Erythroblast (primary cell): ENCODE measurements around the gene MALT1.

ENCODE experiments used
- GATA1 ChIP-seq: IDR thresholded peaks from 2 replicates; pipeline ENCODE4 v1.6.1; 2011; ENCODE audit warnings: low read depth, mild to moderate bottlenecking, control low read depth, low read length, moderate library complexity
- POLR2A ChIP-seq: IDR thresholded peaks from 2 replicates; pipeline ENCODE4 v1.6.1; 2011; ENCODE audit warnings: mild to moderate bottlenecking, low read length

DNA sequence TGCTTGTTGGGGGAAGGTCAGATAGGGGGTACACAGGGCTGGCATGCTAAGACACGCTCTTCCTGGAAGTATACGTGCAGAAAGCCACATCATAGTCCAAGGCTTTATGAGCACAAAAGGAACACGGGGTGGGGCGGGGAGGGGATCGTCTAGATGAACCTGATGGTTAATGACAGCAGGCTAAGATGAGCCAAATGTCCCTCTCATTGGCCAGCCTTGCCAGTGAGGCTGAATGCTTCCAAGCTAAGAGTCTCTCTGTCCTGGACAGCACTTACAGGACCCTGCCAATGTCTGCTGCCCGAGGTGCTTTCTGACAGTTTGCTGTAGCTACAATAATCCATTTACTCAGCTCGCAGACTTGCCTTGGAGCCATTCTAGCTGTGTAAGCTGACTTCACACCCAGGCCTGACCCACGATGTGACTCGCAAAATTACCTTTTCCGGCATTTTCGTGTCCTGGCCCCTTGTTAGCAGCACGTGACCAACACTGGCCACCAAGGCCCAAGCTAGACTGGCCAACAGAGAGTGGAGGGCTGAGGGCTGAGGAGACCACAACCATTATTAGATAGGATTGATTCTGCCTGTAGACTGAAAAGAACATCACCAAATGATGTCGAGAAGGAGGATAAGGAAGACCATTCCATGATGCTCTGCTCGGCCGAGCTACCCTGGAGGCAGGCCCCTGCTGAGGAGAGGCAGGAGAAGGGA, 84.2 kb downstream of the MALT1 start:
- TF ChIP-seq GATA1 (no peak), POLR2A (no peak)
